Esophagus (tissue), 2 donors: ENCODE measurements around the gene CYP26B1. TPM values are rescaled to one million over a fixed set of nuclear protein-coding genes. Genes with fewer than 3 reads are reported as not detected.

Experiments used
- H3K27ac ChIP-seq, 2 donors: one replicate each; pipeline ENCODE4 v1.5.1; 2013; ENCODE audit warnings: low read depth in 2 of 2, mild to moderate bottlenecking in 2 of 2, inconsistent platforms in 1 of 2, low read length in 1 of 2, moderate library complexity in 1 of 2
- H3K27me3 ChIP-seq, 2 donors: one replicate each; pipeline ENCODE4 v1.6.1; 2013; ENCODE audit warnings: low read length in 2 of 2, control low read depth in 1 of 2, mild to moderate bottlenecking in 1 of 2; ENCODE audit not compliant: insufficient read depth in 2 of 2, control insufficient read depth in 1 of 2
- H3K36me3 ChIP-seq, 2 donors: one replicate each; pipeline ENCODE4 v1.6.1; 2013; ENCODE audit warnings: low read length in 1 of 2; ENCODE audit not compliant: control insufficient read depth in 2 of 2, insufficient read depth in 2 of 2
- H3K4me1 ChIP-seq, 2 donors: one replicate each; pipeline ENCODE4 v1.6.1; 2013; ENCODE audit warnings: low read length in 1 of 2; ENCODE audit not compliant: control insufficient read depth in 2 of 2, insufficient read depth in 2 of 2
- H3K4me3 ChIP-seq, 2 donors: one replicate each; pipeline ENCODE4 v1.5.1; 2013; ENCODE audit warnings: low read length in 2 of 2, mild to moderate bottlenecking in 2 of 2, low read depth in 1 of 2, moderate library complexity in 1 of 2
- H3K9me3 ChIP-seq, 2 donors: one replicate each; pipeline ENCODE4 v1.6.1; 2013; ENCODE audit warnings: mild to moderate bottlenecking in 2 of 2, low read depth in 1 of 2, low read length in 1 of 2, moderate library complexity in 1 of 2; ENCODE audit not compliant: control insufficient read depth in 2 of 2, insufficient read depth in 1 of 2
- WGBS, 2 donors: extraction: QIAGEN DNeasy Blood & Tissue Kit; methylation state at CpG; one replicate each; pipeline ENCODE4 v1.1.7; 2013; 5-methylcytosine and 5-hydroxymethylcytosine counted together
- polyA plus RNA-seq, 2 donors: library from polyadenylated mRNA; stranded (reverse); fragments of 200-250 nt; gene quantifications; one replicate each; pipeline ENCODE4 v1.2.3, GENCODE V29; 2013
- donor health status: healthy with polysubstance abuse.
- donor health status: Bipolar disorder and iron deficiency.

CYP26B1 gene
- polyA plus RNA-seq = 1 to 10 TPM; 1.7 to 2.2 TPM

- Histone ChIP-seq H3K27me3 (peaks cover 4 to 19% of the 10 kb centered on the region in 2 donors), H3K4me3 (peak within 1 kb of the TSS; percentile 40 to 62), H3K9me3 (no peaks in the 10 kb centered on the region), H3K36me3 (no peaks in the 10 kb centered on the region), H3K4me1 (peaks cover 6 to 24% of the 10 kb centered on the region in 2 donors), H3K27ac (no peak within 1 kb of the TSS)
- 3% methylated on average over 58 to 69 of the region's 69 CpGs for WGBS, 2 donors
Observed at GRCh38 chr2:72147303-72147971, at the start of gene CYP26B1. Gene CYP26B1 (minus strand): TSS chr2:72147862. CDS start chr2:72147834, 28 bp downstream.

- Histone ChIP-seq H3K4me1 (no peaks in the 10 kb centered on the region), H3K4me3 (no peak overlapping the region), H3K9me3 (no peaks in the 10 kb centered on the region), H3K27ac (no peak overlapping the region), H3K27me3 (no peaks in the 10 kb centered on the region), H3K36me3 (no peaks in the 10 kb centered on the region)
Observed at GRCh38 chr2:72193723-72194122, 46.1 kb upstream of the CYP26B1 start.

- Histone ChIP-seq H3K36me3 (no peaks in the 10 kb centered on the region), H3K4me3 (no peak overlapping the region), H3K9me3 (peaks cover 0 to 7% of the 10 kb centered on the region in 2 donors), H3K27me3 (no peaks in the 10 kb centered on the region), H3K27ac (no peak overlapping the region), H3K4me1 (no peaks in the 10 kb centered on the region)
- WGBS, 2 donors = 69 to 79% methylated on average over 1 of the region's 1 CpG
Observed at GRCh38 chr2:72191441-72191840, 43.8 kb upstream of the CYP26B1 start.

- H3K9me3 ChIP-seq = peaks cover 0 to 7% of the 10 kb centered on the region in 2 donors
- no peaks in the 10 kb centered on the region for H3K36me3 ChIP-seq
- H3K27me3 ChIP-seq = no peaks in the 10 kb centered on the region
- H3K4me1 ChIP-seq = peaks cover 0 to 7% of the 10 kb centered on the region in 2 donors
- H3K4me3 ChIP-seq = no peak overlapping the region
- 27 to 44% methylated on average over 1 of the region's 1 CpG for WGBS, 2 donors
- H3K27ac ChIP-seq = peak overlapping the region in 1 of 2 donors; percentile 22
Observed at GRCh38 chr2:72185206-72185605, 37.5 kb upstream of the CYP26B1 start.

- Histone ChIP-seq H3K4me3 (no peak overlapping the region), H3K27me3 (no peaks in the 10 kb centered on the region), H3K36me3 (peaks cover 0 to 2% of the 10 kb centered on the region in 2 donors), H3K9me3 (peaks cover 0 to 7% of the 10 kb centered on the region in 2 donors), H3K4me1 (peaks cover 0 to 7% of the 10 kb centered on the region in 2 donors), H3K27ac (peak overlapping the region; percentile 46 to 59)
- 97 to 100% methylated on average over 2 of the region's 2 CpGs for WGBS, 2 donors
Observed at GRCh38 chr2:72183466-72183865, 35.8 kb upstream of the CYP26B1 start.

GRCh38 chr2:72183016-72183415 is 35.4 kb upstream of the CYP26B1 start:
- H3K4me1 ChIP-seq = peaks cover 0 to 7% of the 10 kb centered on the region in 2 donors
- H3K9me3 ChIP-seq = peaks cover 0 to 6% of the 10 kb centered on the region in 2 donors
- H3K27me3 ChIP-seq = no peaks in the 10 kb centered on the region
- no peak overlapping the region for H3K4me3 ChIP-seq
- H3K27ac ChIP-seq = peak overlapping the region; percentile 59 to 60
- peaks cover 0 to 2% of the 10 kb centered on the region in 2 donors for H3K36me3 ChIP-seq

- Histone ChIP-seq H3K4me3 (no peak overlapping the region), H3K4me1 (peaks cover 0 to 7% of the 10 kb centered on the region in 2 donors), H3K9me3 (peaks cover 0 to 2% of the 10 kb centered on the region in 2 donors), H3K27ac (peak overlapping the region; percentile 48 to 59), H3K36me3 (peaks cover 0 to 2% of the 10 kb centered on the region in 2 donors), H3K27me3 (no peaks in the 10 kb centered on the region)
- 46 to 54% methylated on average over 4 of the region's 4 CpGs for WGBS, 2 donors
Observed at GRCh38 chr2:72182547-72182946, 34.9 kb upstream of the CYP26B1 start.

- no peak overlapping the region for H3K4me3 ChIP-seq
- 95 to 100% methylated on average over 2 of the region's 2 CpGs for WGBS, 2 donors
Observed at GRCh38 chr2:72181616-72182015, 34.0 kb upstream of the CYP26B1 start.

GRCh38 chr2:72180351-72180750 is 32.7 kb upstream of the CYP26B1 start:
- Histone ChIP-seq H3K4me3 (no peak overlapping the region), H3K9me3 (no peaks in the 10 kb centered on the region), H3K27me3 (no peaks in the 10 kb centered on the region), H3K4me1 (peaks cover 0 to 7% of the 10 kb centered on the region in 2 donors), H3K27ac (no peak overlapping the region), H3K36me3 (peaks cover 0 to 2% of the 10 kb centered on the region in 2 donors)
- WGBS, 2 donors = 83 to 100% methylated on average over 1 of the region's 1 CpG

More at GRCh38 chr2:72181616-72182015, 34.0 kb upstream of the CYP26B1 start:
- no peaks in the 10 kb centered on the region for H3K9me3 ChIP-seq
- peaks cover 0 to 2% of the 10 kb centered on the region in 2 donors for H3K36me3 ChIP-seq
- no peaks in the 10 kb centered on the region for H3K27me3 ChIP-seq
- H3K27ac ChIP-seq = no peak overlapping the region
- H3K4me1 ChIP-seq = peaks cover 0 to 7% of the 10 kb centered on the region in 2 donors

- Histone ChIP-seq H3K4me1 (peaks cover 0 to 4% of the 10 kb centered on the region in 2 donors), H3K36me3 (peaks cover 0 to 2% of the 10 kb centered on the region in 2 donors), H3K4me3 (no peak overlapping the region), H3K27ac (no peak overlapping the region), H3K27me3 (no peaks in the 10 kb centered on the region), H3K9me3 (no peaks in the 10 kb centered on the region)
- WGBS, 2 donors = 94 to 100% methylated on average over 2 of the region's 2 CpGs
Observed at GRCh38 chr2:72178551-72178950, 30.9 kb upstream of the CYP26B1 start.
